RPMI7951 (cell line): ENCODE data around the gene CRYGS. TPM values are rescaled to one million over a fixed set of nuclear protein-coding genes. Genes with fewer than 3 reads are reported as not detected.
"Not testable (repeated sequence)": the region's sequence is repeated elsewhere in the genome, so short reads cannot be mapped to it uniquely, and the experiment has no call there.

Experiments used
- DNase-seq: peaks from one replicate; pipeline ENCODE4 v3.0.0-alpha.2; 2012; ENCODE audit warnings: low read depth
- total RNA-seq: library from RNA; depleted of rRNA; stranded (reverse); fragments of >200 nt; shearing (Covaris generic); gene quantifications from 2 replicates; pipeline ENCODE4 v1.2.3, GENCODE V29; 2014

CRYGS gene
- total RNA-seq, 1 experiment from 2014 or later, result 1.1 TPM

- DNase-seq, result no peak
Observed at GRCh38 chr3:186552408-186553031, 8.3 kb upstream of the CRYGS start.

- no peak for DNase-seq
Observed at GRCh38 chr3:186551387-186551786, 7.2 kb upstream of the CRYGS start.

GRCh38 chr3:186549497-186549896 lies 5.3 kb upstream of the CRYGS start:
- DNase-seq, result no peak

- peak; percentile 14 for DNase-seq
Observed at GRCh38 chr3:186540835-186541226, 3.3 kb downstream of the CRYGS start.

DNA sequence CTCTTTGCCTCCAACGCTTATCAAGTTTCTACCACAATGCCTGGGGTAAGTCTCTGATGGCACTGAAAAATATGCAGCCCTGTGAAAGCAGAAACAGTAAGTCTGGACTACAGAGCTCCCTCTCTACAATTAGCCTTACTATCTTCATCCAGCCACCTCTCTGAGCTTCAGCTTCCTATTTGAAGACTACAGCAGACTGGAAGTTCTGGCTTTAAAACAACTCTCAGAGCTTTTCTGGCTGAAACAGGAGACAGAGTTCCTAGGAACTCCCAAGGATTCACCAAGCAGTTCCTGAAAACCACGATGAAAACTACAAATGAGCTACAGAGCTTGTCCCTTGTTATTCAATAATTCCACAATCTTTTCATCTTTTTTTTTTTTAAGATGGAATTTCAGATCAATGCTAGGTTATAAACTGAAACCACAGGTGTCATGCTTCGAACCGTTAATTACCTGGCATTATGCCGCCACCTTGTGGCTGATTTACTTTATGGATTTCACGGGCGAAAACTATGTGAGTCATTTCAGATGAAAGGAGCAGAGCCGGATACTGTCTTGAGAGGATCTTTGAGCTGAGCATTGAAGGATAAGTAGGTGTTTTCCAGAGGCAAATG lies 3.9 kb downstream of the CRYGS start:
- peak; percentile 72 for DNase-seq

- no peak for DNase-seq
Observed at GRCh38 chr3:186538779-186539178, 5.4 kb downstream of the CRYGS start.

GRCh38 chr3:186536883-186537844 lies 7.0 kb downstream of the CRYGS start:
- no peak for DNase-seq

- no peak for DNase-seq
Observed at GRCh38 chr3:186534113-186534669, 10.0 kb downstream of the CRYGS start.

DNA sequence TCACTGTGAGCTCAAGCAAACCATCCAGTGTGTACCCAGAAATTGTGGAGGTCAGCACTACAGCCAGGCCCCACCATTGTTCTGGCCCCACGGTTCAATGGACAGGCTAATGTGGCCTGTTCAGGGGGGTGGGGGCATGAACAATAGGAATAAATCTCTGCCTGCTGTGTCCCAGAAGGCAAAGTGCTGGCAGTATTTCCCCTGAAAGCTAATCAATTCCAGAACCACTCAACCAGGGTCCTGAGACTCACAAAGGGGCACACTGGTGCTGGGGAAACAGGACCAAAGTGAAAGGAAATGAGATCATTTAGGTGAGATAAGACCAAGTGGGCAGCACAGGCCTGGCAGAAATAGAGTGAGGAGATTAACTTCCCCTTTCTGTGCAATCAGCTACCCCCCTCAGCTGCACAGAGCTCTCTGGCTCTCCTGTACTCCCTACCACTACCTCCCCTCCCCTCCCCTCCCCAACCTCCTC lies 11.5 kb downstream of the CRYGS start:
- no peak for DNase-seq

GRCh38 chr3:186531694-186532093 lies 12.5 kb downstream of the CRYGS start:
- DNase-seq, result not testable (repeated sequence)

- no peak for DNase-seq
Observed at GRCh38 chr3:186530415-186530814, 13.8 kb downstream of the CRYGS start.

GRCh38 chr3:186529201-186529999 lies 14.8 kb downstream of the CRYGS start:
- DNase-seq, result no peak

GRCh38 chr3:186526256-186526606 lies 17.9 kb downstream of the CRYGS start:
- DNase-seq, result no peak

DNA sequence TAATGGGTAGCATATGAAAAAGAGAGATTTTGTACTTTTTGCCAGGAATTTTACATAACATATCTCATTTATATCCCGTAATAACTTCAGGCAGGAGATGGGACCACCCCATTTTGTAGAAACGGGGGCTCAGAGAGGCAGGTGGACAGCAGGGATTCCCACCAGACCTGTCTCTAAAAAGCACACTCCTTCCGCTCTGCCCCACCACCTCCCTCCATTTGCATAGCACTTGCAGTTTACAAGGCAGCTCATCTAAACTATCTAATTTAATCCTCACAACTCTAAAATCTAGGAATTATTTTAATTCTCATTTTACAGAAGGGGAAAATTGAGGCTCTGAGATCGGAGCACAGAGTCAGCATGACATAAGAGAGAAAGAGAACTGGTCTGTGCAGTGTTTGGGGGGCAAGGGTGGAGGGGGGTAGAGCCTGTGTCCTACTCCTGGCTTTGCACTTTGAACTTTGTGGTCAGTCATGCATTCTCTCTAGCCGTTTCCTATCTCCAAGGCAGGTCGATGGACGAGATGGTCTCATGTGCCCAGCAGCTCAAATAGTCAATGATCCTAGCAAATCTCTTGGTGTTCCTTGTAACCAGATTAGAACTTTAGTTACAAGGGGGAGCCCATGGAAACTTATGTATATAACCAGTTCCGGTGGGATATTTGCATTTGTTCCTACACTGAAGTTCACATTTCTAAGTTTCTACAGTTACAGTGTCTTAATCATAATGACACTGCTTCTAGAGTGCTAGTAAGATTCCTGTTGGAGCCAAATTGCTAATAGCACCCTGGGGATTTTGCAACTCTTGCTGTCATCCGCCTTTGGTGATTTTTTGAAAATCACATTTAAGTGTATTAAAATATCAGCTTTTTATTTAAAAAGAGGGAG lies 18.6 kb downstream of the CRYGS start:
- no peak for DNase-seq

DNA sequence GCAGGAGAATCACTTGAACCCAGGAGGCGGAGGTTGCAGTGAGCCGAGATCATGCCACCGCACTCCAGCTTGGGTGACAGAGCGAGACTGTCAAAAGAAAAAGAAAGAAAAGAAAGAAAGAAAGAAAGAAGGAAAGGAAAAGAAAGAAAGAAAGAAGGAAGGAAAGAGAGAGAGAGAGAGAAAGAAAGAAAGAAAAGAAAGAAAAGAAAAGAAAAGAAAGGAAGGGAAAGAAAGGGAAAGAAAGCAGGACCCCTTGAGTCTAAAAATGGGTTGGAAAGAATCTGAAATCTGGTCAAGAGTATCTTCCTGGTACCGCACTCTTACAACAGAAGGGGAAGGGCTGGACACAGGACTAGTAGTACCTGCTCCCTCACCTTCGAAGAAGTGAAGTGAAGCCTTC lies 19.6 kb downstream of the CRYGS start:
- DNase-seq, result no peak

DNA sequence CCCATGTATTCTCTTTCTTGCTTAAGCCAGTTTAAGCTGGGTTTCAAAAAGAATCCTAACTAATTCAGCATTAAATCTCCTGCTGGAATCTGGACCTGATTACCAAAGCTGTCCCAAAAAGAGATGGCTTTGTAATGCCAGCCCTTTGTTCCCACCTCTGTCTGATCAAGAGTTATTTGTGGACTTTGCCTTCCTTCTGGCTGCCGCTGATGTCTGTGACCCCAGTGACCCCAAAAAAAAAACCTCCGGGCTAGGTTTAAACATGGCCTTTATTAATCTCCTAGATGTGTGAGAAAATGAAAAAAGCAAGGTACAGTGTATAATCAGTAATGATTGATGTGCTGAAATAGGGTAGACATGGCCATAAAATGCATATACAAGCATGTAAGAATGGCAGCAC lies 20.7 kb downstream of the CRYGS start:
- DNase-seq, result no peak

- DNase-seq, result no peak
Observed at GRCh38 chr3:186523022-186523421, 21.2 kb downstream of the CRYGS start.

DNA sequence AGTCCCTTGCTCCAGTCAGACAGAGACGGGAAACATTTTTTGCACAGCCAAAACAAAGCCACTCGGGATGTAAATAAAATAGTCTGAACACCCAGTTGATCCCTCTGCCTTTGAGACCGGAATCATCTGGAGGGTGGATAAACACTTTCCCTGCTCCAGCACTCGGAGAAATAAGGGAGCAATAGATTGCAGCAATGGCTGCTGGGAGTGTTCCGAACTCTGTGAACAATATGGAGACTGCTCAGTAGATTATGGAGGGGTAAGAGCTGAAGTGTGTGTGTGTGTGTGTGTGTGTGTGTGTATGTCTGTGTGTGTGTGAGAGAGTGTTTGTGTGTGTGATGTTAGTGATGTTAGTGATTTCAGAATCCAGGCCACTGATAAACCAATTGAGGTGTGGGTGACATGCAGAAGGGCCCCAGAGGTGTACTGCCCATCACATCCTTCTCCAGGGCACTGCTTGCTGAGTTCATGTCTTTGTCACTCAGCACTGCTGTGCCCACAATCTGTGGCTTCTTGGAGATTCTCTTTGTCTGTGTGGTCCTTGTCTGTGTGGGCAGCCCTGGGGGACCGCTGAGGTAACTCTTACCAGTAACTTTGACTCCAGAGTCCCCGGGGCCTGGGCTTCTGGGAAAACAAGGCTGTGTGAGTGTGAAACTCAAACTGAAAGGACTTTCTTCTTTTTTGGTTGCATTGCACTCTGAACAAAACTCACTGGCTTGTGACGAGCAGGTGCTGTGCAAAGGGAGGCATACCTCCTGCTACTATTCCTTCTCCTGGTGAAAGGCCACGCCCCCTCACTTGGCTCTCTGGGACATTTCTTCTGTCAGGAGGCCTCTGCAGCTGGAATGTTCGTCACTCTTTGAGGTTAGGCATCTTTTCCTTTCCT lies 23.0 kb downstream of the CRYGS start:
- DNase-seq, result no peak

DNA sequence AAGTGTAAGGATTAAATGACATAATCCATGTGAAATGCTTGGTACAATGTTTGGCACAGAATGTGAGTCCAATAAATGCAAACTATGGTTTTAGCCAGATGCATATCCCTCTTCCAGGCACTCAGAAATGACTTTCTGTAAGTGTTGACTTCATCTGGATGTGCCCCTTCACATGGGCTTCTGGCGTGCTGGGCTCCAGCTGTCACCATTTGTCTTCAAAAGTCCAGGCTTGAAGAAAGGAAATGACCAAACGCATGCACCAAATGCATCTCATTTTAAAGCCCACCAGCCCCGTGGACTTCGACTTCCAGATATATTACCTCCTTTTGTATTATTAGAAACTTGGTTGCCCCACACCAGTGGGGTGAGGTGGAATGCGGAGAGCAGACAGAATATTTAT lies 23.7 kb downstream of the CRYGS start:
- DNase-seq, result no peak
